Prostate gland (tissue), 2 donors: ENCODE data around the gene UPF3A. TPM values are rescaled to one million over a fixed set of nuclear protein-coding genes. Genes with fewer than 3 reads are reported as not detected.
"Not testable (repeated sequence)": the region's sequence is repeated elsewhere in the genome, so short reads cannot be mapped to it uniquely, and the experiment has no call there.

Experiments
- DNase-seq: peaks from one replicate; pipeline ENCODE4 v3.0.0-alpha.2; 2019; ENCODE audit warnings: low spot score
- H3K27ac ChIP-seq, 2 donors: fragments of 200-600 bp; sonication (generic); 2 replicates each; pipeline ENCODE4 v1.5.1; 2017 to 2019
- H3K27me3 ChIP-seq: fragments of 200-600 bp; sonication (generic); replicated peaks from 2 replicates; pipeline ENCODE4 v1.5.1; 2019; ENCODE audit not compliant: insufficient read depth
- H3K36me3 ChIP-seq, 2 donors: fragments of 200-600 bp; sonication (generic); 1 replicate in 1 of 2; 2 replicates in 1 of 2; pipeline versions ENCODE4 v1.5.1 to v1.8.1; 2017 to 2019
- H3K4me1 ChIP-seq: fragments of 200-600 bp; sonication (generic); replicated peaks from 2 replicates; pipeline ENCODE4 v1.5.1; 2019
- H3K4me3 ChIP-seq, 2 donors: fragments of 200-600 bp; sonication (generic); 2 replicates each; pipeline ENCODE4 v1.5.1; 2017 to 2019
- H3K9me3 ChIP-seq: fragments of 200-600 bp; sonication (generic); 2 replicates; pipeline ENCODE4 v1.5.1; 2017
- POLR2A ChIP-seq: fragments of 450-650 bp; IDR thresholded peaks from one replicate; pipeline ENCODE4 v1.6.1; 2016; ENCODE audit warnings: antibody characterized with exemption, mild to moderate bottlenecking
- POLR2AphosphoS5 ChIP-seq: sonication (generic); formaldehyde crosslinking; IDR thresholded peaks from one replicate; pipeline ENCODE4 v1.6.1; 2017; ENCODE audit warnings: antibody characterized with exemption
- WGBS: methylation state at CpG from one replicate; pipeline ENCODE4 v1.1.5; 2018; 5-methylcytosine and 5-hydroxymethylcytosine counted together
- intact Hi-C: fragments of 100-400 bp; cut with DNase I; formaldehyde crosslinking; loops from one replicate; pipeline ENCODE4 v1.14.2; 2022
- total RNA-seq, 2 donors: library from RNA; depleted of rRNA; stranded (reverse); fragments of >200 nt; gene quantifications; one replicate each; pipeline ENCODE4 v1.1.0, GENCODE V29; 2016
- TF ChIP-seq, protein P1 (sequence below), 4 experiments: fragments of 200-600 bp in 2 of 4; fragments of 450-650 bp in 2 of 4; sonication (generic) in 2 of 4; IDR thresholded peaks; 1 replicate in 3 of 4; 2 replicates in 1 of 4; pipeline ENCODE4 v1.5.1; 2016 to 2019; ENCODE audit warnings: antibody characterized with exemption in 4 of 4, mild to moderate bottlenecking in 2 of 4, moderate library complexity in 2 of 4

The UPF3A gene
- total RNA-seq, 2 donors from 2014 or later = 30.6 to 62.9 TPM

DNA sequence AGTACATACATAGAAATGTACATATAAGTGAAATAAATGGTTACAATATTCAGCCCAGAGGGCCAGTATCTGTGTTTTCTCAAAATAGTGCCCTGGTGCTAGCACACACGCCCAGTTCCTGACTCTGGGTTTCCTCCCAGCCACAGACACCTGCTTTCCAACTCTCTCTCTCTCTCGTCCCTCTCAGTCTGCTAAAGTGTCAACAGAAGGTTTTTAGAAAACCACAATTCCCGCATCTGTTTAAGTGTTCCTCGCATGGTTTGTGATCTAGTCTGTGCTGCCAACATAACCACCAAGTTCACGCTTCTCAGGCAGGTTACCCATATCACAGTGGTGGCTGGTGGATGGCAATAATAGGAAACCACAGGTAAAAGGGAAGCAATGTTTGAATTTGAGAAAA is 17.8 kb upstream of the UPF3A start:
- no peak for DNase-seq
- Histone ChIP-seq H3K27me3 (no peaks in the 10 kb centered on the region), H3K4me1 (no peaks in the 10 kb centered on the region), H3K9me3 (no peaks in the 10 kb centered on the region), H3K36me3 (peaks cover 0 to 29% of the 10 kb centered on the region in 2 donors), H3K4me3 (no peak overlapping the region), H3K27ac (no peak overlapping the region)
- intact Hi-C loops = no loop called here
- TF ChIP-seq POLR2A = no peak
- no peak for TF ChIP-seq POLR2AphosphoS5
- TF ChIP-seq, protein P1, sequence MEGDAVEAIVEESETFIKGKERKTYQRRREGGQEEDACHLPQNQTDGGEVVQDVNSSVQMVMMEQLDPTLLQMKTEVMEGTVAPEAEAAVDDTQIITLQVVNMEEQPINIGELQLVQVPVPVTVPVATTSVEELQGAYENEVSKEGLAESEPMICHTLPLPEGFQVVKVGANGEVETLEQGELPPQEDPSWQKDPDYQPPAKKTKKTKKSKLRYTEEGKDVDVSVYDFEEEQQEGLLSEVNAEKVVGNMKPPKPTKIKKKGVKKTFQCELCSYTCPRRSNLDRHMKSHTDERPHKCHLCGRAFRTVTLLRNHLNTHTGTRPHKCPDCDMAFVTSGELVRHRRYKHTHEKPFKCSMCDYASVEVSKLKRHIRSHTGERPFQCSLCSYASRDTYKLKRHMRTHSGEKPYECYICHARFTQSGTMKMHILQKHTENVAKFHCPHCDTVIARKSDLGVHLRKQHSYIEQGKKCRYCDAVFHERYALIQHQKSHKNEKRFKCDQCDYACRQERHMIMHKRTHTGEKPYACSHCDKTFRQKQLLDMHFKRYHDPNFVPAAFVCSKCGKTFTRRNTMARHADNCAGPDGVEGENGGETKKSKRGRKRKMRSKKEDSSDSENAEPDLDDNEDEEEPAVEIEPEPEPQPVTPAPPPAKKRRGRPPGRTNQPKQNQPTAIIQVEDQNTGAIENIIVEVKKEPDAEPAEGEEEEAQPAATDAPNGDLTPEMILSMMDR (IDR thresholded peaks at IDR 0.05) = no peak
- 77% methylated on average over 5 of the region's 5 CpGs for WGBS

DNA sequence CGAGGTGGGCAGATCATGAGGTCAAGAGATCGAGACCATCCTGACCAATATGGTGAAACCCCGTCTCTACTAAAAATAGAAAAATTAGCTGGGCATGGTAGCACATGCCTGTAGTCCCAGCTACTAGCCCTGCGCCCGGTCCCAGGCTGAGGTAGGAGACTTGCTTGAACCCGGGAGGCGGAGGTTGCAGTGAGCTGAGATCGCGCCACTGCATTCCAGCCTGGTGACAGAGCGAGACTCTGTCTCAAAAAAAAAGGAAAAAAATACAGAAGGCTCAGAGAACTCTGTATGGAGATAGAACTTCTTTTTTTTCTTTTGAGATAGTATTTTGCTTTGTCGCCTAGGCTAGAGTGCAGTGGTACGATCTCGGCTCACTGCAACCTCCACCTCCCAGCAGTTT is 17.1 kb upstream of the UPF3A start:
- H3K27ac ChIP-seq, intact Hi-C loops, H3K4me3 ChIP-seq, H3K9me3 ChIP-seq, H3K27me3 ChIP-seq, H3K4me1 ChIP-seq, DNase-seq: not testable (repeated sequence)
- peaks cover 0 to 29% of the 10 kb centered on the region in 2 donors for H3K36me3 ChIP-seq
- WGBS = 96% methylated on average over 13 of the region's 13 CpGs

DNA sequence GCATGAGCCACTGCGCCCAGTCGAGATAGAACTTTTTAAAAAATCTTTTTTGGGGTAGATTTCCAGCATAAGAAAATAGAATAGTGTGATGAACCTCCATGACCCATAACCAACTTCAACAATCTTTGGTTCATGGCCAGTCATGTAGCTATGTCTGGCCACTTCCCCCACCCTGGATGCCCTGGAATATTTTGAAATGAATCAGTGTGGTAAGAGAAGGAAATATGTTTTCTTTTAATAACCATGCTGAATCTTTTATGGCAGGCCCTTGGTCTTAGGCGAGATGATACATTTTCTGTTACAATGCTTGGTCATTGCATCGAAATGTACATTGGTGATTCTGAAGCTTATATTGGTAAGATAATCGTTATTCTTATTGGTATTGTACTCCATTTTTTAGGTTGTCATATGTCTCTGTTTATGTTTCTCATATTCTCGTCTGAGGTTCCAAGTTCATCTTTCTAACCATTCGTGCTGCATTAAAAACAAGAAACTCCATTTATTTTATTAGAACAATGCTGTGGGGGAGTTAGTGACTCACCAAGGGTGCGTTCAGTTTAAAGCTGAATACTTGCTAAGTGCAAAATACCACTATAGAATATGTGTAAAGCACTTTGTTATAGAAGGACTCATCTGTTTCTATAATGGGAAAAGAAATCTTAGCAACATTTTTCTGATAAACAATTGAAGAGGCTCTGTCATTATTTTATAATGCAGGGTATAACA is 16.4 kb upstream of the UPF3A start:
- TF ChIP-seq, protein P1 (IDR thresholded peaks at IDR 0.05) = no peak
- TF ChIP-seq POLR2A = no peak
- TF ChIP-seq POLR2AphosphoS5 = no peak
- WGBS = 89% methylated on average over 8 of the region's 8 CpGs
- H3K4me3 ChIP-seq = no peak overlapping the region
- H3K9me3 ChIP-seq = no peaks in the 10 kb centered on the region
- DNase-seq = no peak
- intact Hi-C loops = no loop called here
- no peaks in the 10 kb centered on the region for H3K4me1 ChIP-seq
- no peak overlapping the region for H3K27ac ChIP-seq
- peaks cover 0 to 29% of the 10 kb centered on the region in 2 donors for H3K36me3 ChIP-seq
- no peaks in the 10 kb centered on the region for H3K27me3 ChIP-seq

GRCh38 chr13:114266241-114266640 is 15.2 kb upstream of the UPF3A start:
- peaks cover 0 to 29% of the 10 kb centered on the region in 2 donors for H3K36me3 ChIP-seq
- H3K9me3 ChIP-seq = no peaks in the 10 kb centered on the region
- no peaks in the 10 kb centered on the region for H3K27me3 ChIP-seq
- no peak for DNase-seq
- 93% methylated on average over 5 of the region's 5 CpGs for WGBS
- TF ChIP-seq POLR2A = no peak
- no peak for TF ChIP-seq POLR2AphosphoS5
- intact Hi-C loops = no loop called here
- H3K4me3 ChIP-seq = no peak overlapping the region
- no peaks in the 10 kb centered on the region for H3K4me1 ChIP-seq
- H3K27ac ChIP-seq = no peak overlapping the region

DNA sequence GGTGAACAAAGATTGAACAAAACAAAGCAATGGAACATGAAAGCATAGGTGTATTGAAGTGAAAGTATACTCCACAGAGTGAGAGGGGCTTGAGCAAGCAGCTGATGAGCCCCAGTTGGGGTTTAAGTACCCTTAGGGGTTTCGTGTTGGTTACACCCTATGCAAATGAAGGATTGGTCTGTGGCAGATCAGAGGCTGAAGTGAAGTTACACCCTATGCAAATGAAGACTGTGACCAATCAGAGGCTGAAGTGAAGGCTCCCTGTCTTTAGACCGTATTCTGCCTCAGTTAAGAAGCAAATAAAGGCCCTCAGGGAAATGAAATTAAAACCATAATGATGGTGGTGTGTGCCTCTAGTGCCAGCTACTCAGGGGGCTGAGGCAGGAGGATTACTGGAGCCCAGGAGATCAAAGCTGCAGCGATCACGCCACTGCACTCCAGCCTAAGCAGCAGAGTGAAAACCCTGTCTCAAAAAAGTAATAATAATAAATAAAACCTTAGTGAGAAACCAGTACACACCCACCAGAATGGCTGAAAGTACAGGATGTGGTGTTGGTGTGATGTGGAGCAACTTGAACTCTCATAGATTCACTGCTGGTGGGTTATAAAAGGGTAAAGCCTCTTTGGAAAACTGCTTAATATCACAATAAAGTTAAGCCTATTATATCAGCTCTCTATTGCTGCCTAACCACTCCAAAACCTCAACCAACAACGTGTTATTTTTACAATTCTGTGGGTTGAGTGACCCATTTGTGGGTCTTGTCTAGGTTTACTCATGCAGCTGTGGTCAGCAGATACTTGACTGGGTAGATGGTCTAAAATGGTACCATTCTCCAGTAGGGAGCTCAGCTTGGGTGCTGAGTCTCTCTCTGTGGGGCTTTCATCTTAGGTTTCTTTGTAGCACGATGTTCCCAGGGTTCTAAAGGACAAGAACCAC is 12.8 kb upstream of the UPF3A start:
- Histone ChIP-seq H3K36me3 (peaks cover 0 to 22% of the 10 kb centered on the region in 2 donors), H3K27me3 (no peaks in the 10 kb centered on the region), H3K4me3 (no peak overlapping the region), H3K9me3 (no peaks in the 10 kb centered on the region), H3K27ac (no peak overlapping the region), H3K4me1 (no peaks in the 10 kb centered on the region)
- no peak for DNase-seq
- WGBS = 92% methylated on average over 6 of the region's 6 CpGs
- TF ChIP-seq, protein P1 (IDR thresholded peaks at IDR 0.05) = no peak
- TF ChIP-seq POLR2A = no peak
- no peak for TF ChIP-seq POLR2AphosphoS5
- intact Hi-C loops = no loop called here
